HFFc6 (cell line): ENCODE measurements around the gene ZCCHC8. TPM values are rescaled to one million over a fixed set of nuclear protein-coding genes. Genes with fewer than 3 reads are reported as not detected.

Source experiments
- DNase-seq: peaks from one replicate; pipeline ENCODE4 v3.0.0-alpha.2; 2018
- H3K27ac Mint-ChIP-seq: 2 replicates; pipeline ENCODE4 v1.8.0; 2020; ENCODE audit warnings: mild to moderate bottlenecking, mixed read lengths
- H3K27me3 Mint-ChIP-seq: 2 replicates; pipeline ENCODE4 v1.8.0; 2021; ENCODE audit warnings: mild to moderate bottlenecking, moderate library complexity, mixed read lengths; ENCODE audit not compliant: insufficient read depth
- H3K36me3 Mint-ChIP-seq: 2 replicates; pipeline ENCODE4 v1.8.0; 2021; ENCODE audit warnings: low read depth, mixed read lengths
- H3K4me1 Mint-ChIP-seq: 2 replicates; pipeline ENCODE4 v1.8.0; 2020; ENCODE audit warnings: low read depth, mixed read lengths
- H3K4me3 Mint-ChIP-seq: 2 replicates; pipeline ENCODE4 v1.8.0; 2020; ENCODE audit warnings: mild to moderate bottlenecking, moderate library complexity, mixed read lengths
- H3K9me3 Mint-ChIP-seq: 2 replicates; pipeline ENCODE4 v1.8.0; 2020; ENCODE audit warnings: mild to moderate bottlenecking, mixed read lengths
- CTCF ChIP-seq: fragments of 200-600 bp; sonication (generic); IDR thresholded peaks from 2 replicates; pipeline ENCODE4 v1.5.0; 2021; ENCODE audit warnings: antibody characterized with exemption, mild to moderate bottlenecking
- total RNA-seq, 6 experiments: library from RNA; stranded (reverse); fragmentation: NEBNext Ultra II Directional; extraction: Animal tissue kit (Norgen Biotek cat#: 25700); gene quantifications; 2 replicates in 1 of 6; 3 replicates in 5 of 6; pipeline ENCODE4 v1.2.3, GENCODE V29; 2021

The ZCCHC8 gene
- total RNA-seq, 6 experiments from 2014 or later, result 9.7 to 13.1 (median 11.4) TPM

- TF ChIP-seq CTCF, result peak; percentile 67
- Mint-ChIP-seq H3K27ac (peak within 1 kb of the TSS; percentile 98), H3K4me1 (peaks cover 29% of the 10 kb centered on the region), H3K27me3 (no peaks in the 10 kb centered on the region; the same call in none of the 2 replicates), H3K9me3 (no peaks in the 10 kb centered on the region), H3K4me3 (peak within 1 kb of the TSS; percentile 99), H3K36me3 (no peaks in the 10 kb centered on the region)
- DNase-seq, result peak; percentile 50
Observed at GRCh38 chr12:122421821-122422729, 78.7 kb downstream of the ZCCHC8 start, which contains the start of gene CLIP1. Gene CLIP1 (minus strand): TSS chr12:122422669. CDS start chr12:122380452, 42,217 bp downstream.

Other genes starting within 250 kb of the ZCCHC8 start
- 10 to 100 TPM; 22.7 to 31.0 (median 25.7) TPM for gene VPS33A, start 234.4 kb downstream of the ZCCHC8 start, total RNA-seq
- 10 to 100 TPM; 62.5 to 71.9 (median 69.1) TPM for gene CLIP1, start 78.3 kb downstream of the ZCCHC8 start, total RNA-seq
- 10 to 100 TPM; 38.7 to 52.7 (median 44.2) TPM for gene RSRC2, start 26.0 kb upstream of the ZCCHC8 start, total RNA-seq
- gene KNTC1, start 26.3 kb upstream of the ZCCHC8 start, total RNA-seq, result 10 to 100 TPM; 11.7 to 25.0 (median 19.6) TPM
- gene HCAR2, start 202.4 kb upstream of the ZCCHC8 start, total RNA-seq, result not detected
- gene HCAR3, start 215.9 kb upstream of the ZCCHC8 start, total RNA-seq, result not detected
- not detected for gene HCAR1, start 229.9 kb upstream of the ZCCHC8 start, total RNA-seq